HepG2 (cell line): ENCODE data around the gene FMN2. TPM values are rescaled to one million over a fixed set of nuclear protein-coding genes. Genes with fewer than 3 reads are reported as not detected.

ENCODE experiments used
- ATAC-seq: fragments of 200-7000 bp; cut with Tn5 transposase; 3 replicates; pipeline ENCODE4 v1.9.1; 2020; ENCODE audit warnings: mild to moderate bottlenecking, moderate library complexity
- BruUV-seq: library from RNA; stranded (reverse); fragments of 400-500 nt; replicated peaks from 2 replicates; lab custom pipeline; 2021; lab: Mats Ljungman, UMichigan
- CTCF ChIA-PET: fragments of 300-600 bp; formaldehyde crosslinking; extraction: SDS; loops from one replicate; lab custom pipeline; 2021; ENCODE audit warnings: low total read pairs, inconsistent platforms, low intra/inter-chr PET ratio; lab: Yijun Ruan, JAX
- POLR2A ChIA-PET: fragments of 350-600 bp; sonication (Branson Sonifier 250); formaldehyde crosslinking; loops from one replicate; lab custom pipeline; 2020; ENCODE audit warnings: antibody characterized with exemption, inconsistent platforms; lab: Yijun Ruan, JAX
- DNase-seq: peaks from one replicate; pipeline ENCODE4 v3.0.0-alpha.2; 2015; ENCODE audit warnings: low spot score
- FAIRE-seq: peaks from 3 replicates; lab custom pipeline; 2011; peaks lifted over from hg19 to GRCh38; lab: Jason Lieb, UNC
- H2AFZ ChIP-seq: one replicate; pipeline ENCODE4 v1.6.1; 2011; ENCODE audit warnings: low read length, inconsistent platforms
- H3K27ac ChIP-seq: fragments of 300-600 bp; 3 replicates; pipeline ENCODE4 v1.8.0; 2011; ENCODE audit warnings: mixed run types, mild to moderate bottlenecking, mixed read lengths, low read length, inconsistent platforms; ENCODE audit not compliant: insufficient read depth; ENCODE audit errors: extremely low read length
- H3K27me3 ChIP-seq, 2 experiments: fragments of 200-600 bp in 1 of 2; 2 replicates in 1 of 2; 3 replicates in 1 of 2; pipeline versions ENCODE4 v1.6.0 to v1.8.0; 2011; ENCODE audit warnings: low read length in 2 of 2, mild to moderate bottlenecking in 2 of 2, moderate library complexity in 2 of 2, inconsistent platforms in 1 of 2; ENCODE audit not compliant: insufficient read depth in 2 of 2, control insufficient read depth in 1 of 2
- H3K36me3 ChIP-seq, 2 experiments: fragments of 200-600 bp in 1 of 2; replicated peaks in 1 of 2; 2 replicates in 1 of 2; 3 replicates in 1 of 2; pipeline versions ENCODE4 v1.5.1 to v1.8.0; 2011; ENCODE audit warnings: low read length in 2 of 2, inconsistent platforms in 1 of 2; ENCODE audit not compliant: insufficient read depth in 2 of 2, control insufficient read depth in 1 of 2
- H3K4me1 ChIP-seq: 2 replicates; pipeline ENCODE4 v1.5.1; 2012; ENCODE audit warnings: low read length, inconsistent platforms; ENCODE audit not compliant: insufficient read depth
- H3K4me2 ChIP-seq: 2 replicates; pipeline ENCODE4 v1.6.0; 2011; ENCODE audit warnings: low read depth, low read length, inconsistent platforms
- H3K4me3 ChIP-seq, 3 experiments: fragments of 200-600 bp in 1 of 3; sonication (generic), shearing (Covaris generic) in 1 of 3; replicated peaks in 1 of 3; 2 replicates each; pipeline ENCODE4 v1.5.1; 2011 to 2016; ENCODE audit warnings: low read length in 3 of 3, inconsistent platforms in 2 of 3, low read depth in 2 of 3, mild to moderate bottlenecking in 2 of 3, control low read depth in 1 of 3, mixed read lengths in 1 of 3; ENCODE audit not compliant: insufficient read depth in 1 of 3
- H3K79me2 ChIP-seq: one replicate; pipeline ENCODE4 v1.6.1; 2011; ENCODE audit warnings: low read length, inconsistent platforms; ENCODE audit not compliant: insufficient read depth
- H3K9ac ChIP-seq: 2 replicates; pipeline ENCODE4 v1.6.0; 2011; ENCODE audit warnings: mild to moderate bottlenecking, low read depth, low read length, inconsistent platforms; ENCODE audit not compliant: insufficient read depth
- H3K9me3 ChIP-seq: 2 replicates; pipeline ENCODE4 v1.5.1; 2012; ENCODE audit warnings: mild to moderate bottlenecking, low read length
- H4K20me1 ChIP-seq: 2 replicates; pipeline ENCODE4 v1.6.0; 2011; ENCODE audit warnings: inconsistent platforms, mild to moderate bottlenecking, low read length, moderate library complexity; ENCODE audit not compliant: insufficient read depth
- CCDC6 ChIP-seq: sonication (generic); formaldehyde crosslinking; IDR thresholded peaks from 2 replicates; pipeline ENCODE4 v1.8.1; 2022; ENCODE audit warnings: mild to moderate bottlenecking, missing genetic modification reagents, moderate library complexity
- FOXA1 ChIP-seq, 2 experiments: fragments of 450-650 bp in 1 of 2; sonication (generic) in 1 of 2; formaldehyde crosslinking in 1 of 2; IDR thresholded peaks; 2 replicates each; pipeline versions ENCODE4 v1.4.0 to v1.6.1; 2016 to 2020; ENCODE audit warnings: missing genetic modification reagents in 1 of 2
- GATAD2A ChIP-seq: IDR thresholded peaks from 2 replicates; pipeline ENCODE4 v1.6.1; 2016
- KDM4B ChIP-seq: sonication (generic); formaldehyde crosslinking; IDR thresholded peaks from 2 replicates; pipeline ENCODE4 v1.4.0; 2020; ENCODE audit warnings: missing genetic modification reagents
- MTF1 ChIP-seq: sonication (generic); formaldehyde crosslinking; IDR thresholded peaks from 2 replicates; pipeline ENCODE4 v1.5.0; 2020; ENCODE audit warnings: missing genetic modification reagents
- YEATS4 ChIP-seq: sonication (generic); formaldehyde crosslinking; IDR thresholded peaks from 2 replicates; pipeline ENCODE4 v1.4.0; 2020; ENCODE audit warnings: missing genetic modification reagents, borderline replicate concordance
- ZFP37 ChIP-seq: sonication (generic); formaldehyde crosslinking; IDR thresholded peaks from 2 replicates; pipeline ENCODE4 v1.4.0; 2020; ENCODE audit warnings: missing genetic modification reagents, borderline replicate concordance
- ZFP82 ChIP-seq: sonication (generic); formaldehyde crosslinking; IDR thresholded peaks from 2 replicates; pipeline ENCODE4 v1.5.1; 2020; ENCODE audit warnings: mild to moderate bottlenecking, missing genetic modification reagents, borderline replicate concordance
- ZNF282 ChIP-seq: fragments of 450-650 bp; IDR thresholded peaks from 2 replicates; pipeline ENCODE4 v1.6.1; 2018; ENCODE audit not compliant: partially characterized antibody
- ZNF441 ChIP-seq: sonication (generic); formaldehyde crosslinking; IDR thresholded peaks from 2 replicates; pipeline ENCODE4 v1.7.0; 2021; ENCODE audit warnings: missing genetic modification reagents, borderline replicate concordance
- ZNF501 ChIP-seq: sonication (generic); formaldehyde crosslinking; IDR thresholded peaks from 2 replicates; pipeline ENCODE4 v1.5.1; 2020; ENCODE audit warnings: mild to moderate bottlenecking, moderate library complexity, missing genetic modification reagents
- ZNF557 ChIP-seq: sonication (generic); formaldehyde crosslinking; IDR thresholded peaks from 2 replicates; pipeline ENCODE4 v1.4.0; 2020; ENCODE audit warnings: missing genetic modification reagents
- WGBS: methylation state at CpG from one replicate; pipeline ENCODE4 v1.1.6; 2017; ENCODE audit warnings: low lambda C conversion rate; 5-methylcytosine and 5-hydroxymethylcytosine counted together
- in situ Hi-C: cut with HindIII; loops from 2 replicates; pipeline ENCODE4 v1.10.0; 2017; ENCODE audit warnings: low pct_unique_long_range_greater_than_20kb; ENCODE audit not compliant: extremely low pct_ligation_motif_present
- intact Hi-C: fragments of 100-400 bp; cut with micrococcal nuclease; formaldehyde crosslinking; loops from one replicate; pipeline ENCODE4 v1.10.0; 2022; ENCODE audit not compliant: unreplicated experiment
- polyA plus RNA-seq, 8 experiments: library from polyadenylated mRNA; depleted of rRNA in 3 of 8; stranded (reverse) in 7 of 8; unstranded in 1 of 8; fragments of >200 nt; fragmentation: Illumina TruSeq in 4 of 8; extraction: Trizol in 4 of 8; gene quantifications; 2 replicates each; pipeline versions ENCODE4 v1.2.1 to v1.2.3, GENCODE V29; 2011 to 2016; ENCODE audit warnings: low read depth in 4 of 8, missing spikeins in 1 of 8, mixed read lengths in 1 of 8; ENCODE audit not compliant: insufficient read depth in 1 of 8
- total RNA-seq, 5 experiments: library from RNA; depleted of rRNA; stranded (reverse); fragments of >200 nt; fragmentation: Illumina TruSeq; extraction: Trizol; gene quantifications; 2 replicates each; pipeline ENCODE4 v1.2.3, GENCODE V29; 2016; ENCODE audit warnings: low read depth in 1 of 5
- TF ChIP-seq, protein P1 (sequence below): conservative IDR thresholded peaks from 2 replicates; pipeline ENCODE4 v1.6.1; 2018; ENCODE audit warnings: missing genetic modification reagents
- TF ChIP-seq, protein P2 (sequence below): sonication (generic); formaldehyde crosslinking; IDR thresholded peaks from 2 replicates; pipeline ENCODE4 v1.8.0; 2022; ENCODE audit warnings: low read depth, missing genetic modification reagents

FMN2 gene
- total and polyA plus RNA-seq, 2 of the 13 experiments (the other 11 are each of a cell fraction or from before 2014, with no cell fraction given), result not detected

DNA sequence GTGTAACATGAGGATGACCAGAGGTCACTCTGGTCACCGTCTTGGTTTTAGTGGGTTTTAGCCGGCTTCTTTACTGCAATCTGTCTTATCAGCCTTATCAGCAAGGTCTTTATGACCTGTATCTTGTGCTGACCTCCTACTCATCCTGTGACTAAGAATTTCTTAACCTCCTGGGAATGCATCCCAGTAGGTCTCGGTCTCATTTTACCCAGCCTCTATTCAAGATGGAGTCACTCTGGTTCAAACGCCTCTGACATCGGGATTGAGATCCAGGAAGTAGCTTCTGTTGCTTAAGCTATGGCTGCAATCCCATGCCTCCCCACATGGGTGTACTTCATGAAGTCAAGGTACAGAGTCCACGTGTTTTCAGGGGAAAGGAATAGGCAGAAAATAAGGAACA lies 19.9 kb downstream of the FMN2 start (continued):
- TF ChIP-seq, protein P1, sequence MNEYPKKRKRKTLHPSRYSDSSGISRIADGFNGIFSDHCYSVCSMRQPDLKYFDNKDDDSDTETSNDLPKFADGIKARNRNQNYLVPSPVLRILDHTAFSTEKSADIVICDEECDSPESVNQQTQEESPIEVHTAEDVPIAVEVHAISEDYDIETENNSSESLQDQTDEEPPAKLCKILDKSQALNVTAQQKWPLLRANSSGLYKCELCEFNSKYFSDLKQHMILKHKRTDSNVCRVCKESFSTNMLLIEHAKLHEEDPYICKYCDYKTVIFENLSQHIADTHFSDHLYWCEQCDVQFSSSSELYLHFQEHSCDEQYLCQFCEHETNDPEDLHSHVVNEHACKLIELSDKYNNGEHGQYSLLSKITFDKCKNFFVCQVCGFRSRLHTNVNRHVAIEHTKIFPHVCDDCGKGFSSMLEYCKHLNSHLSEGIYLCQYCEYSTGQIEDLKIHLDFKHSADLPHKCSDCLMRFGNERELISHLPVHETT, result no peak
- TF ChIP-seq, protein P2, sequence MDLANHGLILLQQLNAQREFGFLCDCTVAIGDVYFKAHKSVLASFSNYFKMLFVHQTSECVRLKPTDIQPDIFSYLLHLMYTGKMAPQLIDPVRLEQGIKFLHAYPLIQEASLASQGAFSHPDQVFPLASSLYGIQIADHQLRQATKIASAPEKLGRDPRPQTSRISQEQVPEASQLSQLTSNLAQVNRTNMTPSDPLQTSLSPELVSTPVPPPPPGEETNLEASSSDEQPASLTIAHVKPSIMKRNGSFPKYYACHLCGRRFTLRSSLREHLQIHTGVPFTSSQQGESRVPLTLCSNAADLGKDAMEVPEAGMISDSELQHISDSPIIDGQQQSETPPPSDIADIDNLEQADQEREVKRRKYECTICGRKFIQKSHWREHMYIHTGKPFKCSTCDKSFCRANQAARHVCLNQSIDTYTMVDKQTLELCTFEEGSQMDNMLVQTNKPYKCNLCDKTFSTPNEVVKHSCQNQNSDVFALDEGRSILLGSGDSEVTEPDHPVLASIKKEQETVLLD (CRISPR knock-in tag), result no peak
- TF ChIP-seq ZNF501, result no peak

DNA sequence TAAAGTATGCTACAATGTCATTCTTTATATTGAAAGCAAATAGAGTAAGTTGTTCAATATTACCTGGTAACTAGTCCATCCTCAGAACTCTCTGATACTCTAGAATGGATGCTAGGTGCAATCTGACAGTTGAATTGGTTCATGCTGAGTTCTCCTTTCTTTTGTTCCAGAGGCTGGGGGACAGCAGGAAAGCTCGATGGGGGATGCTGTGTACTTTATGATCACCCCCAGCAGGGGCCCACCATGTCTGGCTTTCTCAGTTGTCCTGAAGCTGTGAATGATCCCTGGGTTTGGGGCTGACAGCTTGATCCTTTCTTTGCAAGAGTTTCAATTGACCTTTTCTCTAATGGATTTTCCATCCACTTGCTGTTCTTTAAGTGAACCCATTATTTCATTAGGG lies 22.5 kb downstream of the FMN2 start:
- no peak for TF ChIP-seq ZFP37
- TF ChIP-seq FOXA1 (IDR thresholded peaks at IDR 0.05), result no peak
- no peak for TF ChIP-seq FOXA1 (CRISPR knock-in tag; IDR thresholded peaks at IDR 0.05)
- no peak for TF ChIP-seq ZNF557
- no peak for TF ChIP-seq GATAD2A (CRISPR knock-in tag)
- TF ChIP-seq ZNF282, result no peak
- TF ChIP-seq ZFP82 (CRISPR knock-in tag), result no peak
- no peak for TF ChIP-seq CCDC6 (CRISPR knock-in tag)
- no peak for TF ChIP-seq MTF1 (CRISPR knock-in tag)
- TF ChIP-seq YEATS4, result no peak
- no peak for TF ChIP-seq KDM4B
- no peak for TF ChIP-seq ZNF441 (CRISPR knock-in tag)
- TF ChIP-seq, all 625 proteins: peak for 0
- no peaks in the 10 kb centered on the region for H3K79me2 ChIP-seq
- in situ Hi-C loops, result no loop called here
- H3K36me3 ChIP-seq, result no peaks in the 10 kb centered on the region
- no peak overlapping the region for H3K27ac ChIP-seq
- H2AFZ ChIP-seq, result no peak overlapping the region
- DNase-seq, result no peak
- WGBS, result 0% methylated on average over 1 of the region's 1 CpG
- no peaks in the 10 kb centered on the region for H3K4me1 ChIP-seq
- intact Hi-C loops, result no loop called here
- H3K27me3 ChIP-seq, result no peaks in the 10 kb centered on the region
- no peak for ATAC-seq
- H3K4me3 ChIP-seq, result no peak overlapping the region
- no peak overlapping the region for H3K4me2 ChIP-seq
- no peaks in the 10 kb centered on the region for H4K20me1 ChIP-seq
- no TSS peak for BruUV-seq
- no peak for FAIRE-seq
- CTCF ChIA-PET, result no interaction called here
- no peaks in the 10 kb centered on the region for H3K9me3 ChIP-seq
- H3K9ac ChIP-seq, result no peak overlapping the region
- POLR2A ChIA-PET, result no interaction called here
